Testis (tissue), 2 donors: ENCODE data around the gene ARAP1.

Source experiments
- POLR2A ChIP-seq: fragments of 450-650 bp; IDR thresholded peaks from one replicate; pipeline ENCODE4 v1.6.1; 2017; ENCODE audit warnings: antibody characterized with exemption, mild to moderate bottlenecking, moderate library complexity
- TF ChIP-seq, protein P1 (sequence below), 3 experiments: fragments of 450-650 bp in 2 of 3; fragments of 200-600 bp in 1 of 3; sonication (generic) in 1 of 3; IDR thresholded peaks; one replicate each; pipeline ENCODE4 v1.5.1; 2016 to 2019; ENCODE audit warnings: antibody characterized with exemption in 3 of 3, mild to moderate bottlenecking in 2 of 3, moderate library complexity in 1 of 3

DNA sequence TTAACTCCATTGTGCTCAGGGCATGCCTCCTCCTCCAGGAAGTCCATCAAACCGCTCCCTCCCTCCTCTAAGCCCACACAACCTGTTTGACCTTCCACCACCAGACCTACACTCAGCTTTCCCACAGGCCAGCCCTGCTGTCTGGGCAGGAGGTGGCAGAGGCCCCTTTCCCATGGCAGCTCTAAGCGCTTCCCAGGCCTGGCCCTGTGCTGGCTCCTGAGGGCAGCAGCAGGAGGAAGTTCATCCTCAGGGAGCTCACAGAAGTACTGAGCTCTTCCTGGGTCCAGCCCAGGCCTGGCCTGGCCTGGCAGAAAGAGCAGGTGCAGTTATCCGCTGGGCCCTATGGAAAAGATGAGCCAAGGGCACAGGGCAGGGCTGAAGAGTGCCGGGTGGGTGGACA, 31.4 kb downstream of the ARAP1 start:
- TF ChIP-seq, protein P1, sequence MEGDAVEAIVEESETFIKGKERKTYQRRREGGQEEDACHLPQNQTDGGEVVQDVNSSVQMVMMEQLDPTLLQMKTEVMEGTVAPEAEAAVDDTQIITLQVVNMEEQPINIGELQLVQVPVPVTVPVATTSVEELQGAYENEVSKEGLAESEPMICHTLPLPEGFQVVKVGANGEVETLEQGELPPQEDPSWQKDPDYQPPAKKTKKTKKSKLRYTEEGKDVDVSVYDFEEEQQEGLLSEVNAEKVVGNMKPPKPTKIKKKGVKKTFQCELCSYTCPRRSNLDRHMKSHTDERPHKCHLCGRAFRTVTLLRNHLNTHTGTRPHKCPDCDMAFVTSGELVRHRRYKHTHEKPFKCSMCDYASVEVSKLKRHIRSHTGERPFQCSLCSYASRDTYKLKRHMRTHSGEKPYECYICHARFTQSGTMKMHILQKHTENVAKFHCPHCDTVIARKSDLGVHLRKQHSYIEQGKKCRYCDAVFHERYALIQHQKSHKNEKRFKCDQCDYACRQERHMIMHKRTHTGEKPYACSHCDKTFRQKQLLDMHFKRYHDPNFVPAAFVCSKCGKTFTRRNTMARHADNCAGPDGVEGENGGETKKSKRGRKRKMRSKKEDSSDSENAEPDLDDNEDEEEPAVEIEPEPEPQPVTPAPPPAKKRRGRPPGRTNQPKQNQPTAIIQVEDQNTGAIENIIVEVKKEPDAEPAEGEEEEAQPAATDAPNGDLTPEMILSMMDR (IDR thresholded peaks at IDR 0.05), result no peak
- no peak for TF ChIP-seq POLR2A
